ENCODE data around the gene IBTK. TPM values are rescaled to one million over a fixed set of nuclear protein-coding genes. Genes with fewer than 3 reads are reported as not detected.
A peak's percentile ranks its signal among the peaks of the same experiment; 100 is the strongest.

The IBTK gene
- total RNA-seq, 1 donor from 2014 or later = 24.8 TPM

DNA sequence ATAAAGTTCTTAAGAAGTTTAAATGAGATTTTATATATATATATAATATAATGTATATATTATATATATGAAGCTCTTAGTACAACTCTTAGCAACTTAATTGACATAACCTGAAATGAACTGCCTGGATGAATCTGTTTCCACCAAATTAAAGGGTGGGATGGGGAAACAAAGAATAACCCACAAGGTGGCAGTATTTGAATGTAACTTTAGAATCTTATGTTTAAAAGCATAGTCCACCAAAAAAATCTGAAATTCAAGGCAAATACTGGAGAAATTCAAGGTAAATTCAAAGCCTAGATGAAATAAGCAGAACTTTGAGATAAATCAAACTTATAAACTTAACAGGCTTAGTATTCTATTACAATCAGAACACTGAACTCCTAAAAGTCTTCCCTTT, 4.4 kb upstream of the IBTK start:
- Mint-ChIP-seq H3K27ac (ENCODE audit: unreplicated experiment) (no peak overlapping the region), H3K4me1 (ENCODE audit: unreplicated experiment) (peaks cover 1% of the 10 kb centered on the region), H3K27me3 (ENCODE audit: unreplicated experiment) (no peaks in the 10 kb centered on the region), H3K4me3 (ENCODE audit: unreplicated experiment) (no peak overlapping the region), H3K36me3 (ENCODE audit: low read depth, unreplicated experiment) (no peaks in the 10 kb centered on the region), H3K9me3 (ENCODE audit: unreplicated experiment) (no peaks in the 10 kb centered on the region)
- TF ChIP-seq, protein P1, sequence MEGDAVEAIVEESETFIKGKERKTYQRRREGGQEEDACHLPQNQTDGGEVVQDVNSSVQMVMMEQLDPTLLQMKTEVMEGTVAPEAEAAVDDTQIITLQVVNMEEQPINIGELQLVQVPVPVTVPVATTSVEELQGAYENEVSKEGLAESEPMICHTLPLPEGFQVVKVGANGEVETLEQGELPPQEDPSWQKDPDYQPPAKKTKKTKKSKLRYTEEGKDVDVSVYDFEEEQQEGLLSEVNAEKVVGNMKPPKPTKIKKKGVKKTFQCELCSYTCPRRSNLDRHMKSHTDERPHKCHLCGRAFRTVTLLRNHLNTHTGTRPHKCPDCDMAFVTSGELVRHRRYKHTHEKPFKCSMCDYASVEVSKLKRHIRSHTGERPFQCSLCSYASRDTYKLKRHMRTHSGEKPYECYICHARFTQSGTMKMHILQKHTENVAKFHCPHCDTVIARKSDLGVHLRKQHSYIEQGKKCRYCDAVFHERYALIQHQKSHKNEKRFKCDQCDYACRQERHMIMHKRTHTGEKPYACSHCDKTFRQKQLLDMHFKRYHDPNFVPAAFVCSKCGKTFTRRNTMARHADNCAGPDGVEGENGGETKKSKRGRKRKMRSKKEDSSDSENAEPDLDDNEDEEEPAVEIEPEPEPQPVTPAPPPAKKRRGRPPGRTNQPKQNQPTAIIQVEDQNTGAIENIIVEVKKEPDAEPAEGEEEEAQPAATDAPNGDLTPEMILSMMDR (IDR thresholded peaks at IDR 0.05; ENCODE audit: unreplicated experiment) = peak; percentile 57
- DNase-seq (ENCODE audit: low spot score) = no peak

DNA sequence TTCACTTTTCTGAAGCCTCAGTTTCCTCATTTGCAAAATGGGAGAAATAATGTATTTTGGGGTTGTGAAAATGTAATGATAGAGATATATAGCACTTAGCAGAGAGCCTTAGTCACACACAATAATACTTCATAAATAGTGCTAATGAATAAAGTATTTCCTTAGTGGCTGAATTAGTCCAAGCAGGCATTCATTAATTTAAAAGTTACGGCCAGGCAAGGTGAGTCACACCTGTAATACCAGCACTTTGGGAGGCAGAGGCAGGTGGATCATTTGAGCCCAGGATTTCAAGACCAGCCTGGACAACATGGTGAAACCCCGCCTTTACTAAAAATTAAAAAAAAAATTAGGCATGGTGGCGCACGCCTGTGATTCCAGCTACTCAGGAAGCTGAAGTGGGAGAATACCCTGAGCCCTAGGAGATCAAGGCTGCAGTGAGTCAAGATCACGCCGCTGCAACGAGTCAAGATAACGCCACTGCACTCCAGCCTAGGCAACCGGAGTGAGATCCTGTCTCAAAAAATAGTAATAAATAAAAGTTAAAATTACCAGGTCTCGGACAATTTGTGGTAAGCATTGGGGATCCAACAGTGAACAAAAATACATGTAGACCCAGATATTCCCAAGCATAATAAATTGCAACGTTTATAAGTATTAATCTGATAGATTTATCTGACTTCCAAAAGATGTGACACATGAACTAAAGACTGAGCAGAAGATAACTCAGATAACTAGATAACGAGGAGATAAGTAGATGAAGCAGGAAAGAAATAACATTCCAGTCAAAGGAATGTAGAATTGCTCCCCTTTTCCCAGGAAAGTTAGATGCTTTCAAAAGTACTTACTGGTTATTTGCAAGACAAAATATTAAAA, 2.1 kb upstream of the IBTK start:
- TF ChIP-seq, protein P1 (IDR thresholded peaks at IDR 0.05; ENCODE audit: unreplicated experiment) = no peak
- DNase-seq (ENCODE audit: low spot score) = no peak
- H3K4me3 Mint-ChIP-seq (ENCODE audit: unreplicated experiment) = no peak overlapping the region
- no peak overlapping the region for H3K27ac Mint-ChIP-seq (ENCODE audit: unreplicated experiment)
- no peaks in the 10 kb centered on the region for H3K36me3 Mint-ChIP-seq (ENCODE audit: low read depth, unreplicated experiment)
- H3K9me3 Mint-ChIP-seq (ENCODE audit: unreplicated experiment) = no peaks in the 10 kb centered on the region
- H3K27me3 Mint-ChIP-seq (ENCODE audit: unreplicated experiment) = no peaks in the 10 kb centered on the region
- H3K4me1 Mint-ChIP-seq (ENCODE audit: unreplicated experiment) = peaks cover 19% of the 10 kb centered on the region

DNA sequence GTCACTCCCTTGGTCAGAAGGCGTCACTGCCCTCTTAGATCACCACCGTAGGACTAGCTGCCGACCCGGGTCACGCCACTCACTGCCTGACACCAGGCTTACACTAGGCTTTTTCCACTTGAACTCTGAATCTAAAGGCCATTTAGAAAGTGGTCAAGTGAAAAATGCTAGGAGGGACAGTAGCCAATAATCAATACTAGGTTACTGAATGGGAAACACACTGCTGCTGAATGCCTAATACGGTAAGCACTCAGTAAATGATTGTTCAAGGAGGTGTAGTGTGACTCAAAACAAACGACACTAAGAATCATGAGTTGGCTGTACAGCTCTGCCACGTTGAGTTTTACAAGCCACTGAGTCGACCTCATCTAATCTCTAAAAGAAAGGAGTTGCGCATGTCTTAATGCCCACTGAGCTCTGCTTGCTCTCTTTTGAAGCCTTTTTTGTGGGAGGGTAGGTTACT, 760 bp upstream of the IBTK start:
- H3K36me3 Mint-ChIP-seq (ENCODE audit: low read depth, unreplicated experiment) = no peaks in the 10 kb centered on the region
- H3K4me1 Mint-ChIP-seq (ENCODE audit: unreplicated experiment) = peaks cover 24% of the 10 kb centered on the region
- no peak for DNase-seq (ENCODE audit: low spot score)
- peak overlapping the region; percentile 77 for H3K4me3 Mint-ChIP-seq (ENCODE audit: unreplicated experiment)
- no peaks in the 10 kb centered on the region for H3K27me3 Mint-ChIP-seq (ENCODE audit: unreplicated experiment)
- TF ChIP-seq, protein P1 (IDR thresholded peaks at IDR 0.05; ENCODE audit: unreplicated experiment) = no peak
- H3K9me3 Mint-ChIP-seq (ENCODE audit: unreplicated experiment) = no peaks in the 10 kb centered on the region
- no peak overlapping the region for H3K27ac Mint-ChIP-seq (ENCODE audit: unreplicated experiment)

DNA sequence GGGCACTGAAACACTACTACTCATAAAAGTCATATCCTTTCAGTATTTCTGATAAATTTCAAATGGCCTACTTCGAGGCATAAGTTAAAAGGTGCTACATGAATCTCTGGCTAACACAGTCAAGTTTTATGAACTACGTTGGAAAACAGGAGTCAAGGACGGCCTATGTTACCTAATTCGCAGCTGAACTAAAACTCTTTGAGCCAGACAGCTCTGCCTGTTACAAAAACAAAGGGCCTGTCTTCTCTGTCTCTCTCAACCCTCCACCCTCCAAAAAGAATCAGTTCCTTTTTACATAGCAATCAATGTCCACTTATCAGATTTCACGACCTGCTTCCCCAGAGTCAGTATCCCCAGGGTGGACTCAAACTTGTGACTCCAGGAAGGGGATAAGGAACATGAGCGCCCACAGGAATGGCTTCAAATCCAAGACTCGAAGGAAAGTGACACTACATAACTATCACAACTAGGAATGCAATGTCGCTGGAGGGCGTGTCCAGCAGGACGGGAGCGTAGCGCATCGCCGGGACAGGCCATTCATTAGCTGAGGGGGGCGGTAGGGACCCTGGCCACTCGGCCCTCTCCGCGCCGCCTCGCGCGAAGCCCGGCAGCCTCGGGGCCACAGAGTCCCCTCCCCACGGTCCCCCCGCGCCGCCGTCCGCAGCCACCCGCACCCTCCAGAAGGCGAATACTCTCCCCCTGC, 591 bp downstream of the IBTK start:
- no peaks in the 10 kb centered on the region for H3K27me3 Mint-ChIP-seq (ENCODE audit: unreplicated experiment)
- TF ChIP-seq, protein P1 (IDR thresholded peaks at IDR 0.05; ENCODE audit: unreplicated experiment) = no peak
- no peaks in the 10 kb centered on the region for H3K9me3 Mint-ChIP-seq (ENCODE audit: unreplicated experiment)

More for the DNA sequence above, 591 bp downstream of the IBTK start:
- no peaks in the 10 kb centered on the region for H3K36me3 Mint-ChIP-seq (ENCODE audit: low read depth, unreplicated experiment)
- DNase-seq (ENCODE audit: low spot score) = peak; percentile 58
- H3K27ac Mint-ChIP-seq (ENCODE audit: unreplicated experiment) = peak overlapping the region; percentile 95
- peaks cover 24% of the 10 kb centered on the region for H3K4me1 Mint-ChIP-seq (ENCODE audit: unreplicated experiment)
- H3K4me3 Mint-ChIP-seq (ENCODE audit: unreplicated experiment) = peak overlapping the region; percentile 96

Measured in endothelial cell (in vitro differentiated cells).